Brain pericyte (primary cell): Measurements from ENCODE around the gene AAK1.

ENCODE experiments used
- DNase-seq: peaks from one replicate; pipeline ENCODE4 v3.0.0-alpha.2; 2012; ENCODE audit warnings: low read depth, low spot score

AAK1 gene

DNA sequence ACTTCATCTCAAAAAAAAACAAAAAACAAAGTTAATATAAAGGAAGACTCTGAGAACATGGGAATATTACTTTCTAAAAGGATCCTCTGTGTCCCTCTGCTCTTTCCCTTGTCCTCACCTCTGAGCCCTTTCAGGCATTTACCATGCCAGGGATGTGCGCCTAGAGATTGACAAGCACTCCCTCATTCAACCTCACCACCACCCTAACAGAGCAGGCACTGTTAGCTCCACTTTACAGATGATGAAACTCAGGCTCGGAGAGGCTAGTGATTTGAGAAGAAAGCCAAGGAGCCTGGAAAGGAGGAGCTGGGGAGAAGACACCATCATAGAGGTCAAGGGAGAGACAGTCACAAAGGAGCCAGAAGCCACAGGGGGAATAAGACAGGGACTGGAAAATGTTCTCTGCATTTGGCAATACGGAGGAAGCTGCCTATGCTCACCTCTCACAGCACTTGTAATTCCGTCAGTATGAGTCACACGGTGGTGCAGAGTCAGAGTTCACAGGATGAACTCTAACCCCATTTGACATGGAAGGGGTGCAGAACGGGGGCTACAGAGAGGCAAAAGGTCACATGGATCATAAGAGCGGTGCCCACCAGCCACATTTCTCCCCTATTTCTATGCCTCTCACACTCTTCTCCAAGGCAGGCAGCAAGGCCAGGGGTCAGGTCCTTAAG is 104.5 kb downstream of the AAK1 start:
- DNase-seq, result no peak

DNA sequence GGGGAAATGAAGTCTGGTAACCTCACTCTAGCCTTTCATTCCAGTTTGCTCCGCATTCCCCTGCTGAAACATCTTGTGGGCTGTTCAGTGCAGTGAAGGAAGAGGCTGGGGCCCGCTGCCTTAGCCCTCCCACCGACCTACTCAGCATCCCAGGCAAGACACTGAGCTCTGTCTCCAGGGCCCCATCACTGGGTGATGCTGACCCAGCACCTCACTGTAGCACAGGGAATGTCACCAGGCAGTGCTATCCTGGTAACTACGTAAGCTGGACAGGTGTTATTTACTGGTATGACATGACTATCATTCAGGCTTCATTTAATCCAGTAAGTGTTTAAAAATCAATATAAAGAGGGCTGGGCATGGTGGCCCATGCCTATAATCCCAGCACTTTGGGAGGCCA is 105.3 kb downstream of the AAK1 start:
- DNase-seq, result no peak

DNA sequence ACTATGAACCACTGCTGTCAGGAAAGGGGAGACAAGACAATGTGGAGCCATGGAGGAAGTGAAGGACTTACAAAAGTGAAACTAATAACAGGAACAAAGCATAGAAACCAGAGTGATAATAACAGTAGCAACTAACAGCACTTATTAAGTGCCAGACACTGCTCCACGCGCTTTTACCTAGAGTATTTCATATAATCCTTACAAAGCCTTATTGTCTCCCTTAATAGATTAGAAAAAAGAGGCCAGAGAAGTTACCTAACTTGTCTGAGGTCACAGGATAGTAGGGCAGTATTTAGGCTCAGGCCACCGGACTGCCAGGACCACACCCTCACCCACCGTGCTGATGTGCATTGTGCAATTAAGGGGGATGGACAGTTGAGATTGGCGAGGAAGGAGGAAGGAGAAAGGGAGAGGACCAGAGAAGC is 107.7 kb downstream of the AAK1 start:
- DNase-seq, result no peak

DNA sequence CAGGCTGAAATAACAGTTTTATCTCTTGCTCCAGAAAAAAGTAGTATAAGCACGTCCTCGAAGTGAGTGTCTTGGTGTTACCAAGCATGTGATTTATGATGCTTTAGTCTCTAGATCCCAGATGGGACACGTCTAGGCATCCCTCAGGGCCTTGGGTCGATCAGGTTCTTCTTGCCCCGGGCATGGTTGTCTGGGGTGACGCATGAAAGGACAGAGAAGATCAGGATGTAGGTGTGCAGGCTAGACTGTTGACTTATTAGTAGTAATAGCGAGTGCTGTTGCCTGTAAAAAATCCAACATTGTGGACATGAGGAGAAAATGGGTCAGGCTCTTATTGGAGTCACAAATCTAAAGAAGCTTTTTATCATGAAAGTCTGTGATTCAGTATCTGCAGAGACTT is 112.4 kb downstream of the AAK1 start:
- no peak for DNase-seq

GRCh38 chr2:69529480-69529879 is 114.1 kb downstream of the AAK1 start:
- DNase-seq, result no peak

DNA sequence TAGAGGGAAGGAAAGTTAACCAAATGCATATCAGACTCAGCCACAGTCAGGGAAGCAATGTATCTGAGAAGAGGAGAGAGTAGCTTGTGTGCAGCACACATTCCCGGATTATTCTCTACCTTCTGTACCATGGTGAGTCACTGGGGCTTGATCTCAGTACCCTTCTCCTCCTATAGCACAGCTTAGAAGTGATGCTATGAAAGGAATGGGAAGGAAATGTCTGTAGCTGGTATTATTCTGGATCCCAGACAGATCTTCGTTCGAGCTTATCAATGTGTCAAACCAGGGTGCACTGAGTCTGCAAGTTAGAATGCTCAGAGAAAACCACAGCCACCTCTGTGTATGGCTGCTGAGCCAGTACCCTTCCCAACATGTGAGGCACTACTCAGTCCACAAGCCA is 118.3 kb downstream of the AAK1 start:
- DNase-seq, result no peak

DNA sequence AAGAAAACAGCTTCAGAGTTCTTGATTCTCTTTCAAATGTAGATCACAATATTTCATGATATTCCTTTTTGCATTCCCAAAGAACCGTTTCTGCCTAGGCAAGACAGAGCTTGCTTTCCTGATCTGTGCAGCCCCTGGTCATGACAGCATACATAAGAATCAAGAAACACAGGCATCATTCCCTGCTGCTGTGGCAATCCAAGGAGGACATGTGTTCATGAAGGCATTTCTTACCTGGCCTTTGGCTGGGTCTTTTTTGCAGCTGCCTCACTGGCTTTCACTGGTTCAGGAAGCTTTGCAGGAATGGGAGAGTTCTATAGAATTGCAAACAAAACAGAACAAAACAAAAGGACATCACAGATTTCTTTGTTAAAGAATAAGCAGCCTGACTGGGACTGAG is 118.7 kb downstream of the AAK1 start:
- no peak for DNase-seq

GRCh38 chr2:69521747-69522146 is 121.8 kb downstream of the AAK1 start:
- no peak for DNase-seq

DNA sequence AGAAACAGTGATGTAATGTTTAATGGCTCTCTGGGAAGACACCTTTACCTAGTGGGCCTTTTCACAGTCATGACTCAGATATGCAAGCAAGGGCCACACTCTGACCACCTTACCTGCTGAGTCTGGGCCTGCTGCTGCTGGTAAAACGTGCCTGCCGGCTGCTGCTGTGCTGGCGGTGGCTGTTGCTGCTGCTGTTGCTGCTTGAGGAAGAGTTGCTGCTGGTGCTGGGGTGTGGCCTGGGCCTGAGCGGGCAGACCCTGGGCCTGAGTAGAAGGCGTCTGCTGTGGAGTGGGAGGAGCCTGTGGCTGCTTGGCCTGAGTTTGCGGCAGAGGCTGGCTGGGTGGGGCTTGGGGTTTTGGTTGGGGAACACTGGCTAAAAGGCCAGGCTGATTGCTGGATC is 124.7 kb downstream of the AAK1 start:
- DNase-seq, result no peak

GRCh38 chr2:69517410-69517809 is 126.1 kb downstream of the AAK1 start:
- no peak for DNase-seq

- DNase-seq, result no peak
Observed at GRCh38 chr2:69514819-69515218, 128.7 kb downstream of the AAK1 start.

GRCh38 chr2:69514406-69514805 is 129.1 kb downstream of the AAK1 start:
- peak; percentile 78 for DNase-seq

DNA sequence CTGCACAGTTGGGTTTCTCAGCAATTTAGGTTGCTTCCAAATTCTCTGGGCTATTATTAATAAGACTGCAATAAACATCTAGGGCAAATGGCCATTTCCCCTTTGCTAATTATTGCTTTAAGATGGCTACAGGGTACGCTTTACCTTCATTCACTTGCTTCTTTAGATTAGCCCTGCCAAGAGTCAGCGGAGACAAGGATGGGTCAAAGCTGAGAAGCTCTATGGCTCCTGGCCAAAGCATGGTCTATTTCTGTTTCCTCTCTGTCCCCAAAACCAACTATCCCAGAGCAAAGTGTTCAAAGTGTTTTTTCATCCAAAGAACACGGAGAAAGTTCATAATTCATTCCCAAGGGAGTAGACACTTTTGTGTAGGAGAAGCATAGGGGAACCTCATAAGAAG is 131.1 kb downstream of the AAK1 start:
- DNase-seq, result no peak

DNA sequence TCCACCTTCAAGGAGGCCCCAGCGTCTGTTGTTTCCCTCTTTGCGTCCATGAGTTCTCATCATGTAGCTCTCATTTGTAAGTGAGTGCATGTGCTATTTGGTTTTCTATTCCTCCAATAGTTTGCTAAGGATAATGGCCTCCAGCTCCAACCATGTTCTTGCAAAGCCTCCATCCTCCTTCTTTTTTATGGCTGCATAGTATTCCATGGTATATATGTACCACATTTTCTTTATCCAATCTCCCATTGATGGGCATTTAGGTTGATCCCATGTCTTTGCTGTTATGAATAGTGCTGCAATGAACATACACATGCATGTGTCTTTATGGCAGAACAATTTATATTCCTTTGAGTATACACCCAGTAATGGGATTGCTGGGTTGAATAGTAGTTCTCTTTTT is 133.3 kb downstream of the AAK1 start:
- no peak for DNase-seq

GRCh38 chr2:69509750-69510140 is 133.8 kb downstream of the AAK1 start:
- DNase-seq, result no peak

DNA sequence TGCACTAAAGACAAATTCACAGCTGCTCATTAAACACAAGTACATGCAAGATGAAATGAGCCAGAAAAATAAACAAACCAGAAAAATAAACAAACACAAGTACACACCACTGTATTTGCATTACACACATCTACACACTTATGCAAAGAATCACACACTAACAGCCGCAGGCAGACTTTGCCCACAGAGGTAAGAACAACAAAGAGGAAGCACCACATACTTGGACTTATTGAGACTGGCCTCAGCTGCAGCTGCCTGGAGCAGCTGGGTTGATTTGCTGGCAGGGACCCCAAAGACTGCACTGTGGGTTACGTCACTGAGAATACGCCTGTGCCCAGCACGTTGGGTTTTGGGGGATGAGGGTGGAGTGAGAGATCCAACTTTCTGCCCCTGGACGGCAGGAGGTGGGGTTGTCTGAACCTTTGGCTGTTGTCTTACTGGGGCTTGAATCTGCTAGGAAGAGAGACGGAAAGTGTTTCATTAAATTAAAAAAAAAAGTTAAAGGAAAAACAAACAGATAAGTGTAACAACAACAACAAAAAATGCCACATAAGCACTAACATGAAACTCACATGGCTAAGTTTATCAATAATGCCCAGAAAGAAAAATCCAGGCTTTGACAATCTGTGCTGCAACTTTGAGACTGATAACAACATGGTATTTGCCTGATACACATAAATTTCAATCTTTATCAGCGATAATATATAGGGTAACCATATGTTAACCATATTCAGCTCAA is 134.4 kb downstream of the AAK1 start:
- no peak for DNase-seq

DNA sequence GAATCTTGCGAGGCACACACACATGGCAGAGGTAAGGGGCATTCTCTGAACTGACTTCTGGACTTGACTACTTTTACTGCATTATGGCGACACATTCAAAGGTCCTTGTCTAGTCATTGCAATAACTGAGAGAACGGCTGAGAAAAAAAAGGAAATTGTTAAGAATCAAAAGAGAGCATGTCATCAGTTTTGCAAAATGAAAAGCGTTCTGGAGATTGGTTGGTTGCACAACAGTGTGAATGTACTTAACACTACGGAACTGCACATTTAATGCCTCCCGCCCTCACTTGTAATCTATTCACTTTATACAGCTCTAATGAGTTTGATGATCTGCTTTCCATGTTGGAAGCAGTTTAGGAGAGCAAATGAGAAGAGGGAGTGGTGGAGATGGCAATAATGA is 137.8 kb downstream of the AAK1 start:
- no peak for DNase-seq

- DNase-seq, result no peak
Observed at GRCh38 chr2:69501301-69501700, 142.2 kb downstream of the AAK1 start.

GRCh38 chr2:69499966-69500365 is 143.6 kb downstream of the AAK1 start:
- no peak for DNase-seq

DNA sequence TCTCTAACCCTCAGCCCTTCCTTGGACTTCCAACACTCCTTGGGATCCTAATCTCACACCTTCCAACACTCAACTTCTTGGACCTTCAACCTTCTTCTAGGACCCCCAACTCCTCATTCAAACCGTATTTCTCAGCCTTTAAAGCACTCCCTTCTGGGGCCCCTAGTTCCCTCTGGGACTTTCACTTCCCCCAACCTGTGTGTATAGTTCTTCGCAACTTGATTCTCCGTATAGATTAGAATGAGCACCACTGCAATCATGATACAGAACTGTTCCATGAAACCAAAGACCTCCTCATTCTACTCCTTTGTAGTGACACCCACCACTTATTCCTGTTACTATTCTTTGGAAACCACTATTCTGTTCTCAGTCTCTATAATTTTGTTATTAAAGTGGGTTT is 144.3 kb downstream of the AAK1 start:
- no peak for DNase-seq

DNA sequence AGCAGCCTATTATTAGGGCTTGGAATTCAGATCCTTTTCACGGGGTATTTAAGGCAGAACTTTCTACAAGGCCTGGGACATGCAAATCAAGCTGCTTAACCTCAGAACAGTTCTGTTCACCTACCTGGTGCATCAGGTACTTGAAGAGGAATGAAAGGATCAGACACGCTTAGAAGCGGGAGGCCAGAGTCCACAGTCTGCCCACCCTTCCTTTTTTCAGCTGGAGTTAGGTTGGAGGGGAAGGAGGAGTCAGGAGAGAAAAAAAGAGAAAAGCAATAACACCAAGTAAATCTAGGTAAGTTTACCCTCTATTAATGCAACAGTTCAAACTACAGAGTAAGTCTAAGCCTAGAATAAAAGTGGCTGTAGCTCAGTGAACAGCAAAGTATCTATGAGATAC is 147.7 kb downstream of the AAK1 start:
- no peak for DNase-seq

- DNase-seq, result no peak
Observed at GRCh38 chr2:69495008-69495407, 148.5 kb downstream of the AAK1 start.

GRCh38 chr2:69494126-69494525 is 149.4 kb downstream of the AAK1 start:
- DNase-seq, result no peak

GRCh38 chr2:69493268-69493667 is 150.3 kb downstream of the AAK1 start:
- DNase-seq, result no peak
